ENCODE data around the gene MUL1. TPM values are rescaled to one million over a fixed set of nuclear protein-coding genes. Genes with fewer than 3 reads are reported as not detected.

Gene MUL1
- polyA plus RNA-seq, 1 donor = 19.4 TPM

GRCh38 chr1:20466273-20466672 is 41.7 kb downstream of the MUL1 start:
- DNase-seq = no peak

- DNase-seq = no peak
Measured at GRCh38 chr1:20465187-20465586, 42.8 kb downstream of the MUL1 start.

- DNase-seq = no peak
Measured at GRCh38 chr1:20463502-20463901, 44.4 kb downstream of the MUL1 start.

- no peak for DNase-seq
Measured at GRCh38 chr1:20462397-20462796, 45.6 kb downstream of the MUL1 start.

GRCh38 chr1:20458717-20459116 is 49.2 kb downstream of the MUL1 start:
- DNase-seq = no peak

- DNase-seq = no peak
Measured at GRCh38 chr1:20454004-20454403, 53.9 kb downstream of the MUL1 start.

GRCh38 chr1:20449735-20450311 is 58.1 kb downstream of the MUL1 start:
- DNase-seq = no peak

Other genes starting within 250 kb of the MUL1 start
- gene VWA5B1, start 217.3 kb downstream of the MUL1 start, polyA plus RNA-seq (ENCODE audit: insufficient read length) = 0.15 TPM
- gene CAMK2N1, start 21.9 kb downstream of the MUL1 start, polyA plus RNA-seq (ENCODE audit: insufficient read length) = 5.9 TPM
- 0.72 TPM for gene FAM43B, start 44.4 kb upstream of the MUL1 start, polyA plus RNA-seq (ENCODE audit: insufficient read length)
- gene CDA, start 80.9 kb upstream of the MUL1 start, polyA plus RNA-seq (ENCODE audit: insufficient read length) = 0.52 TPM
- gene PINK1, start 125.3 kb upstream of the MUL1 start, polyA plus RNA-seq (ENCODE audit: insufficient read length) = 44.9 TPM
- 124 TPM for gene DDOST, start 153.2 kb upstream of the MUL1 start, polyA plus RNA-seq (ENCODE audit: insufficient read length)
- gene KIF17, start 209.9 kb upstream of the MUL1 start, polyA plus RNA-seq (ENCODE audit: insufficient read length) = 4.2 TPM
- gene SH2D5, start 224.6 kb upstream of the MUL1 start, polyA plus RNA-seq (ENCODE audit: insufficient read length) = 0.44 TPM

Measured in hindlimb muscle (tissue), 1 donor.